Adipocyte (in vitro differentiated cells): ENCODE data around the gene PDCD5.
"Not testable (repeated sequence)": the region's sequence is repeated elsewhere in the genome, so short reads cannot be mapped to it uniquely, and the experiment has no call there.

Source experiments
- DNase-seq: peaks from one replicate; pipeline ENCODE4 v3.0.0-alpha.2; 2015; ENCODE audit warnings: low read depth
- H3K27me3 ChIP-seq: replicated peaks from 2 replicates; pipeline ENCODE4 v1.7.0; 2013; ENCODE audit warnings: mild to moderate bottlenecking, low read length, moderate library complexity; ENCODE audit not compliant: control insufficient read depth, insufficient read depth
- H3K36me3 ChIP-seq: 2 replicates; pipeline ENCODE4 v1.7.0; 2013; ENCODE audit warnings: low read length, mild to moderate bottlenecking, moderate library complexity; ENCODE audit not compliant: control insufficient read depth, insufficient read depth, severe bottlenecking
- H3K4me1 ChIP-seq: 2 replicates; pipeline ENCODE4 v1.7.0; 2013; ENCODE audit warnings: mild to moderate bottlenecking, low read length, moderate library complexity; ENCODE audit not compliant: control insufficient read depth, insufficient read depth
- H3K4me3 ChIP-seq: 2 replicates; pipeline ENCODE4 v1.7.0; 2013; ENCODE audit warnings: mild to moderate bottlenecking, low read length, moderate library complexity
- H3K9ac ChIP-seq: 2 replicates; pipeline ENCODE4 v1.7.0; 2013; ENCODE audit warnings: mild to moderate bottlenecking, low read length, moderate library complexity
- H3K9me3 ChIP-seq: 2 replicates; pipeline ENCODE4 v1.7.0; 2013; ENCODE audit warnings: mild to moderate bottlenecking, low read length, moderate library complexity; ENCODE audit not compliant: control insufficient read depth

Gene PDCD5

DNA sequence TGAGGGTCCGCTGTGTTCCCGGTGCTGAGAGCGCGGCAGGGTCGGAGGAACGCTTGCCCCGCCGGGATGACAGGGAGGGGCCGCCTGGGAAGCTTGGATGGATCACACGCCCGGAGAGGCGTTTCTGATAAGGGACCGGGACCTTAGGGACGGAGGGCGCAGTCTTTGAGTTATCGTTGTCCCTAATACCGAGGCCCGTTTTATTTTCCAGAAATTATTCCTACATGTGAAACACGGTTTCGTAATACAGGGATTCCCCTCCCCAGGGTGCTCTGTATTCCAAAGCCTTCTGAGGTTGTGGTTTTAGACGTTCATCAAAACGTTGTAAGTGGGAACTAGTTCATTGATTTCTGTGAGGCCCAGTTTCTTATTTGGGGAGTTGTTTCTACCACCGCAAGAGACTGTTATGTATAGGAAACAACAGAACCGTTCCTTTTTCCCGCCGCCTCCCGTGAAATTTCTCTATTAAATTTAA is 752 bp downstream of the PDCD5 start:
- Histone ChIP-seq H3K9me3 (no peaks in the 10 kb centered on the region), H3K27me3 (no peaks in the 10 kb centered on the region), H3K36me3 (peaks cover 33% of the 10 kb centered on the region), H3K9ac (peak overlapping the region; percentile 96), H3K4me1 (peaks cover 13% of the 10 kb centered on the region), H3K4me3 (peak overlapping the region; percentile 99)
- peak; percentile 79 for DNase-seq

DNA sequence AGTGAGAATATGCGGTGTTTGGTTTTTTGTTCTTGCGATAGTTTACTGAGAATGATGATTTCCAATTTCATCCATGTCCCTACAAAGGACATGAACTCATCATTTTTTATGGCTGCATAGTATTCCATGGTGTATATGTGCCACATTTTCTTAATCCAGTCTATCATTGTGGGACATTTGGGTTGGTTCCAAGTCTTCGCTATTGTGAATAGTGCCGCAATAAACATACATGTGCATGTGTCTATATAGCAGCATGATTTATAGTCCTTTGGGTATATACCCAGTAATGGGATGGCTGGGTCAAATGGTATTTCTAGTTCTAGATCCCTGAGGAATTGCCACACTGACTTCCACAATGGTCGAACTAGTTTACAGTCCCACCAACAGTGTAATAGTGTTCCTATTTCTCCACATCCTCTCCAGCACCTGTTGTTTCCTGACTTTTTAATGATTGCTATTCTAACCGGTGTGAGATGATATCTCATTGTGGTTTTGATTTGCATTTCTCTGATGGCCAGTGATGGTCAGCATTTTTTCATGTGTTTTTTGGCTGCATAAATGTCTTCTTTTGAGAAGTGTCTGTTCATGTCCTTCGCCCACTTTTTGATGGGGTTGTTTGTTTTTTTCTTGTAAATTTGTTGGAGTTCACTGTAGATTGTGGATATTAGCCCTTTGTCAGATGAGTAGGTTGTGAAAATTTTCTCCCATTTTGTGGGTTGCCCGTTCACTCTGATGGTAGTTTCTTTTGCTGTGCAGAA is 6.9 kb downstream of the PDCD5 start:
- not testable (repeated sequence) for H3K9me3 ChIP-seq, H3K9ac ChIP-seq, H3K4me1 ChIP-seq, H3K4me3 ChIP-seq, H3K27me3 ChIP-seq, DNase-seq
- H3K36me3 ChIP-seq = peaks cover 37% of the 10 kb centered on the region

DNA sequence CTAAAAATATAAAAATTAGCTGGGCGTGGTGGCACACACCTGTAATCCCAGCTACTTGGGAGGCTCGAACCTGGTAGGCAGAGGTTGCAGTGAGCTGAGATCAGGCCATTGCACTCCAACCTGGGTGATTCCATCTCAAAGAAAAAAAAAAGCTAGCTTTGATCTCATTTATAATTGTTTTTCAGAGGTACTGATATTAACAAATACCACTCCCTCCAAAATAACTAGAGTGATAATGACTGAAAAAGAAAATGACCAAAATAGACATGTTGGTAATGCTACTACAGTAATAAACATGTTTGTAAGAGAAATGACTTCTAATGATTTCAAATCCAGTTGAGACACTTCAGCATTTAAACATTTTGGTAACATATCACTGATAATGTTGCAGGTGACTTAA is 13.0 kb downstream of the PDCD5 start:
- Histone ChIP-seq H3K36me3 (peaks cover 54% of the 10 kb centered on the region), H3K4me1 (no peaks in the 10 kb centered on the region), H3K4me3 (no peak overlapping the region), H3K27me3 (no peaks in the 10 kb centered on the region), H3K9ac (no peak overlapping the region), H3K9me3 (no peaks in the 10 kb centered on the region)
- no peak for DNase-seq

DNA sequence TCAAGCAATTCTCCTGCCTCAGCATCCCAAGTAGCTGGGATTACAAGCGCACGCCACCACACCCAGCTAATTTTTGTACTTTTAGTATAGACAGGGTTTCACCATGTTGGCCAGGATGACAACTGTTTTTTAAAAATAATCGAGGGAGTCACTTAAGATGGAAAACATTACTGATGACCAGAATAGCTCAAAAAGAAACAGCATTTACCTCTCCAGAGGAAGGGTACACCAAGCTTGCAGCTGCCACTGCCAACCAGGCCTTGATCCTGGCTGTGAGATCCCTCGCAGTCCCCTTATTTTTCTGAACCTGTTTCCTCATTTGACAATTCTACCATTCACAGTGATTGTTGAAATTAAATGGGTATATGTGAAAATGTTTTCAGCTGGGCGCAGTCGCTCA is 14.5 kb downstream of the PDCD5 start:
- peaks cover 62% of the 10 kb centered on the region for H3K36me3 ChIP-seq
- no peak for DNase-seq

DNA sequence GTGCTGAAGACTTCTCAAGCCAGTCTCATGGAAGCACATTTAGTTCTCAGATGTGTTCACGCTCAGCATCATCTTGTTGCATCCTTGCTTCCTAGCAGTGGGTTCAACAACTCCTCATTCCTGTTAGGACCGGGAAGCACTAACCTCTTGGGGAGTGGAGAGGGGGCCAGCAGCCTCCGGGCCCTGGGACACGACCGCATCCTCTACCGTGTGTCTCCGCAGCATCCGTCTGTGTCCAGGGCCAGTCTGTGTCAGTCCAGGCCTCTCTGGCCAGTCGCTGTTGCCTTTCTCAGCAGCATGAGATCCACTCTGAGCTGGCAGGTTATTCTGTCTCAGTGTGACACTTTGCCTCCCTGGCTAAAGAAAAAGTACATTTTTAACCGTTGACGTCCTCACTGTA is 17.0 kb downstream of the PDCD5 start:
- H3K36me3 ChIP-seq = peaks cover 75% of the 10 kb centered on the region
- no peaks in the 10 kb centered on the region for H3K9me3 ChIP-seq
- H3K4me1 ChIP-seq = no peaks in the 10 kb centered on the region
- no peak for DNase-seq
- no peak overlapping the region for H3K4me3 ChIP-seq
- H3K9ac ChIP-seq = no peak overlapping the region
- no peaks in the 10 kb centered on the region for H3K27me3 ChIP-seq

More for the DNA sequence above, 14.5 kb downstream of the PDCD5 start:
- Histone ChIP-seq H3K27me3 (no peaks in the 10 kb centered on the region), H3K9ac (no peak overlapping the region), H3K4me3 (no peak overlapping the region), H3K9me3 (no peaks in the 10 kb centered on the region), H3K4me1 (no peaks in the 10 kb centered on the region)

DNA sequence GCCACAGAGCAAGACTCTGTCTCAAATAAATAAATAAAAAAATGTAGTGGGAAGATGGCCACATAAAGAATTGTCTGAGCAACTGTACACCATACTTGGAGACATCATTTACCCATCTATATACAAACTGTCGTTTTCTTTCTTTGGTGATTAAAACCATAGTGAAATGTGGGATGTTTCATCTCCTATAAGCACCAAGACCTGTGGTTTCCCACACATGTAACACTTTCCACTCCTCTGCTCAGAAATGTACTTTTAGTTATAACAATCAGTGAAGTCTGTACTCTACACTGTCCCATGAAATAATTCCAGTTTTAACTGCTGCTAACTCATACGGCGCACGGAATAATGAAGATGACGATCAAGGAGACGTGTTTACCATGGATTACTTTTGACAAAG is 18.3 kb downstream of the PDCD5 start:
- H3K27me3 ChIP-seq = no peaks in the 10 kb centered on the region
- DNase-seq = no peak
- H3K4me3 ChIP-seq = no peak overlapping the region
- no peak overlapping the region for H3K9ac ChIP-seq
- H3K36me3 ChIP-seq = peaks cover 77% of the 10 kb centered on the region
- H3K4me1 ChIP-seq = no peaks in the 10 kb centered on the region
- H3K9me3 ChIP-seq = no peaks in the 10 kb centered on the region

DNA sequence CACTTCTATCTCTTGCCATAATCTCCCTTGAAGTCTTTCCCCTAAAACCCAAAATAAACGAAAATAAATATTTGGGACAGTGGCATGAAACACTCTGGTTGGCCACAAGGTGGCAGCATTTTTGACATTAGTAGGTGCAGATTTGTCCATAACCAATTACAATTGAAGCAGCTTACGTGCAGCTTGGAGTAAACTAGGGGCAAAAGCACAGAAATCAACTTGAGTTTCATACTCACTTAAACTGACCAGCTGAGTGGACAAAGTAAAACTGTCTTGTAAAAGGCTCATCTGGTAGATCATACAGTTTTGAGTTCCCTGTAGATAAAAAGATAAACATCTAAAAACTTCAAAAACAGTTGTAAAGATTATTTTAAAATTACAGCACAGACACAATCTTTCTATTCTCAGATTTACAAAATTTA is 18.8 kb downstream of the PDCD5 start:
- Histone ChIP-seq H3K27me3 (no peaks in the 10 kb centered on the region), H3K9me3 (no peaks in the 10 kb centered on the region), H3K36me3 (peaks cover 76% of the 10 kb centered on the region), H3K9ac (no peak overlapping the region), H3K4me1 (no peaks in the 10 kb centered on the region), H3K4me3 (no peak overlapping the region)
- DNase-seq = peak; percentile 84

DNA sequence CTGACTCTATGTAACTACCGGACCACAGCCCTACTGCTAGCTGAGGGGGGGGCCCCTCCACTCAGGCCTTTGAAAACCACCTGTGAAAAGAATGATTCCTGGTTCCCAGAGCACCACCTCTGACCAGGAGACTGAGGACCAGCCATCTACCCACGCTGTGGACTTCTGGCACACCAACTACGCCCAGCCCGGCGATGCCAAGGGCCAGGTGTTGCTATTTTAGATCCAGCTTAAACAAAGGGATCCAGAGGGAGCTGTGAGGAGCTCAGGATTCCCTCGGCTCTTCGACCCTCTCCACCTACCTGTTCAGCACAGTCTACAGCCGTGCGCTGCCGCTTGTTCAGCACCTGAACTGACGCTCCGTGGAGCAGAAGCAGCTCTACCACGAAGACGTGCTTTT is 23.0 kb downstream of the PDCD5 start:
- no peaks in the 10 kb centered on the region for H3K27me3 ChIP-seq
- no peak for DNase-seq
- H3K9me3 ChIP-seq = no peaks in the 10 kb centered on the region
- peaks cover 60% of the 10 kb centered on the region for H3K36me3 ChIP-seq
- H3K9ac ChIP-seq = no peak overlapping the region
- no peaks in the 10 kb centered on the region for H3K4me1 ChIP-seq
- H3K4me3 ChIP-seq = no peak overlapping the region

DNA sequence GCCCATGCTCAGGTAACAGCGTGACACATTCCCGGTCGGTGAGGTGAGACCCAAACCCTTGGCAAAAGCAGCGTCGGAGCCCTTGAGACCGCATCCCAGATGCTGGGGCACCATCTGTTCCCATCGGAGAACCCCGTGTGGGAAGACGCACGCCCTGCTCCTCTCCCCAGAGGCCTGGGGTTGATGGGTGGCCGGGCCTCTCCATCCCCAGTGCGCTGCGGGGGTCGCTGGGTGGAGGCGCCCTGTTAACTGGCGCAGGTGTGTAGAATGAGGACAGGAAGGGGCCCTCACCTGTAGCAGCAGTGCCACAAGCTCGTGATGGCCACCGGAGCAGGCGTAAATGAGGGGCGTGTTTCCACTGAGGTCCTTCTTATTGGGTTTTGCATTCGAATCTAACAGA is 24.6 kb downstream of the PDCD5 start:
- Histone ChIP-seq H3K36me3 (peaks cover 57% of the 10 kb centered on the region), H3K9me3 (no peaks in the 10 kb centered on the region)

DNA sequence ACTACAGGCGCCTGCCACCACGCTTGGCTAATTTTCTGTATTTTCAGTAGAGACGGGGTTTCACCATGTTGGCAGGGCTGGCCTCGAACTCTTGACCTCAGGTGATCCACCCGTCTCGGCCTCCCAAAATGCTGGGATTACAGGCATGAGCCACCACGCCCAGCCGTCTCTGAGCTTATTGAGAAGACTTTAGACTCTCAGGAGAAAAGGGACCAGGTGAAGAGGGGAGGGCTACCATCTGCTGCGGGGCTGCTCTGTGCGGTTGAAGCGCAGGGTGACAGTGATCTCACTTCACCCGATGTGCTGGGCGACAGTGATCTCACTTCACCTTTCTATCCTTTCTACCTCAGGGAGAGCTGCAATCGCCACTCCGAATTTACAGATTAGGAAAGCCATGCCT is 25.3 kb downstream of the PDCD5 start:
- peaks cover 56% of the 10 kb centered on the region for H3K36me3 ChIP-seq
- DNase-seq = no peak
- H3K27me3 ChIP-seq = no peaks in the 10 kb centered on the region
- H3K9ac ChIP-seq = no peak overlapping the region
- H3K4me1 ChIP-seq = no peaks in the 10 kb centered on the region
- H3K9me3 ChIP-seq = no peaks in the 10 kb centered on the region
- H3K4me3 ChIP-seq = no peak overlapping the region

More for the DNA sequence above, 24.6 kb downstream of the PDCD5 start:
- Histone ChIP-seq H3K4me3 (no peak overlapping the region), H3K9ac (no peak overlapping the region), H3K27me3 (no peaks in the 10 kb centered on the region), H3K4me1 (no peaks in the 10 kb centered on the region)
- DNase-seq = no peak

DNA sequence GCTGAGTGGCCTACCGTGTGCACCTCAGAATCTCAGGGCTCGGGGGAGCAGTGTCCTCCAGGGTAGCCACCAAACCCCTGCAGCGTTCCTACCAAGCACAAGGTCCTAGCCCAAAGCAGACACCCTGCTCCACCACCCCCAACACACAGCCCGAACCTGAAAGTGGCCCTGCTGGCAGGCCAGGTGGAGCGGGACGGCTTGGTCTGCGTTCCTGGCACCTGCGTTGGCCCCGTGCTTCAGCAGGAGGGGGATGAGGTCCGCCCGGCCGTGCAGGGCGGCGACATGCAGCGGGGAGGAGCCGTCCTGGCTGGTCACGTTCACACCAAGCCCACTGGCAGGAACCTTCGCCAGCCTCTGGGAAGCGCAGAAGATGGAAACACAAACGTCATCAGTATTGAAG is 26.5 kb downstream of the PDCD5 start:
- Histone ChIP-seq H3K4me3 (no peak overlapping the region), H3K4me1 (no peaks in the 10 kb centered on the region)
- no peak for DNase-seq

DNA sequence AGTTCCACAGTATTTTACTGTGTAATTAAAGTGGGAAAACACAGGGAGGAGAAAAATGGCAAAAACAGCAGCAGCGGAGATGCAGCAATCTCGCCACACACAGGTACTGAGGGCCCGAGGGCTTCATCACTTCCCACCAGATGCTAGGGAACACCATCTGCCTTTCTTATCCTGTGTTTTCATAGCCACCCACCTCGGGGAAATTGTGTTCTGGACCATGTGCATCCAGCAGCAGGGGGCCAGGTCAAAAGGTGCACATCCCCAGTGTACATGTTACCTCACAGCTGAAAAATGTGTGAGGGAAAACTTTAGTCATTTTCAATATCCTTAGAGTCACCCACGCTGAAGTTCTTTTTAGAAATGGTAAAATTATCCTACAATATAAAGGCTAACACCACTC is 30.2 kb downstream of the PDCD5 start:
- no peak for DNase-seq
- Histone ChIP-seq H3K9ac (no peak overlapping the region), H3K36me3 (peaks cover 63% of the 10 kb centered on the region), H3K9me3 (no peaks in the 10 kb centered on the region), H3K4me1 (no peaks in the 10 kb centered on the region), H3K4me3 (no peak overlapping the region), H3K27me3 (no peaks in the 10 kb centered on the region)

More for the DNA sequence above, 26.5 kb downstream of the PDCD5 start:
- H3K9me3 ChIP-seq = no peaks in the 10 kb centered on the region
- no peak overlapping the region for H3K9ac ChIP-seq
- H3K27me3 ChIP-seq = no peaks in the 10 kb centered on the region
- peaks cover 55% of the 10 kb centered on the region for H3K36me3 ChIP-seq
